H1 (cell line): ENCODE results near the gene DGUOK. TPM values are rescaled to one million over a fixed set of nuclear protein-coding genes. Genes with fewer than 3 reads are reported as not detected.

Experiments used
- CTCF ChIA-PET: fragments of 300-600 bp; sonication (Branson Sonifier 250); formaldehyde crosslinking; loops from one replicate; lab custom pipeline; 2021; ENCODE audit not compliant: partially characterized antibody; lab: Charles Lee
- POLR2A ChIA-PET: fragments of 300-600 bp; sonication (Branson Sonifier 250); formaldehyde crosslinking; loops from one replicate; lab custom pipeline; 2021; ENCODE audit warnings: inconsistent platforms; ENCODE audit not compliant: partially characterized antibody; lab: Charles Lee
- DNase-seq, 2 experiments: peaks; one replicate each; pipeline versions ENCODE4 v3.0.0 to v3.0.0-alpha.2; 2010 to 2022; ENCODE audit warnings: low spot score in 2 of 2, low read depth in 1 of 2, mixed read lengths in 1 of 2
- FAIRE-seq: peaks from 2 replicates; lab custom pipeline; 2011; peaks lifted over from hg19 to GRCh38; lab: Jason Lieb, UNC
- H2AFZ ChIP-seq: 2 replicates; pipeline ENCODE4 v1.8.1; 2012; ENCODE audit warnings: low read length, inconsistent platforms
- H2AK5ac ChIP-seq: 2 replicates; pipeline ENCODE4 v1.6.1; 2013; ENCODE audit warnings: low read depth, low read length
- H2BK120ac ChIP-seq: replicated peaks from 2 replicates; pipeline ENCODE3; 2013; ENCODE audit warnings: low read depth, low read length, inconsistent platforms
- H2BK12ac ChIP-seq: 2 replicates; pipeline ENCODE4 v1.6.1; 2013; ENCODE audit warnings: low read depth, low read length
- H2BK15ac ChIP-seq: 2 replicates; pipeline ENCODE4 v1.6.1; 2013; ENCODE audit warnings: low read length
- H2BK20ac ChIP-seq: 2 replicates; pipeline ENCODE4 v1.6.1; 2013; ENCODE audit warnings: low read length
- H2BK5ac ChIP-seq: 2 replicates; pipeline ENCODE4 v1.6.1; 2013; ENCODE audit warnings: low read depth, low read length
- H3K14ac ChIP-seq: 2 replicates; pipeline ENCODE4 v1.6.1; 2013; ENCODE audit warnings: inconsistent platforms; ENCODE audit not compliant: insufficient read length
- H3K18ac ChIP-seq: 2 replicates; pipeline ENCODE4 v1.6.1; 2013; ENCODE audit warnings: low read length; ENCODE audit errors: extremely low read depth
- H3K23ac ChIP-seq: 2 replicates; pipeline ENCODE4 v1.6.1; 2013; ENCODE audit warnings: inconsistent platforms; ENCODE audit not compliant: insufficient read length
- H3K23me2 ChIP-seq: 2 replicates; pipeline ENCODE4 v1.6.1; 2013; ENCODE audit warnings: low read depth, low read length
- H3K27ac ChIP-seq: 2 replicates; pipeline ENCODE4 v1.6.1; 2011; ENCODE audit warnings: low read depth, low read length, inconsistent platforms
- H3K27me3 ChIP-seq, 4 experiments: replicated peaks in 1 of 4; 1 replicate in 1 of 4; 2 replicates in 3 of 4; pipeline versions ENCODE4 v1.6.1 to v1.8.1; 2011 to 2013; ENCODE audit warnings: low read length in 3 of 4, mild to moderate bottlenecking in 3 of 4, inconsistent platforms in 2 of 4, mixed read lengths in 2 of 4, moderate library complexity in 1 of 4; ENCODE audit not compliant: control insufficient read depth in 3 of 4, insufficient read depth in 3 of 4; ENCODE audit errors: extremely low read depth in 1 of 4
- H3K36me3 ChIP-seq, 4 experiments: 2 replicates each; pipeline versions ENCODE4 v1.6.1 to v1.8.1; 2011 to 2013; ENCODE audit warnings: mild to moderate bottlenecking in 4 of 4, low read length in 3 of 4, moderate library complexity in 2 of 4, control low read depth in 1 of 4, inconsistent platforms in 1 of 4; ENCODE audit not compliant: insufficient read depth in 4 of 4, control insufficient read depth in 2 of 4
- H3K4ac ChIP-seq: replicated peaks from 2 replicates; pipeline ENCODE3; 2013; ENCODE audit warnings: low read length, low read depth, mixed read lengths, inconsistent platforms; ENCODE audit not compliant: insufficient read length
- H3K4me1 ChIP-seq, 4 experiments: replicated peaks in 1 of 4; 1 replicate in 1 of 4; 2 replicates in 3 of 4; pipeline versions ENCODE4 v1.6.1 to v1.8.1; 2011 to 2013; ENCODE audit warnings: low read length in 3 of 4, inconsistent platforms in 2 of 4, mixed read lengths in 1 of 4; ENCODE audit not compliant: insufficient read depth in 4 of 4, control insufficient read depth in 3 of 4
- H3K4me2 ChIP-seq, 2 experiments: 2 replicates each; pipeline versions ENCODE4 v1.6.1 to v1.8.1; 2011 to 2013; ENCODE audit warnings: low read depth in 2 of 2, low read length in 2 of 2, control low read depth in 1 of 2, inconsistent platforms in 1 of 2, mild to moderate bottlenecking in 1 of 2; ENCODE audit not compliant: insufficient read depth in 1 of 2
- H3K4me3 ChIP-seq, 4 experiments: fragments of 200-600, 300-600 bp in 1 of 4; sonication (generic), shearing (Covaris generic), sonication (Bioruptor Twin) in 1 of 4; 2 replicates each; pipeline versions ENCODE4 v1.5.1 to v1.8.1; 2011 to 2016; ENCODE audit warnings: low read length in 4 of 4, low read depth in 3 of 4, control low read depth in 2 of 4, inconsistent platforms in 2 of 4, mild to moderate bottlenecking in 2 of 4, mixed read lengths in 1 of 4, moderate library complexity in 1 of 4; ENCODE audit not compliant: insufficient read depth in 2 of 4; ENCODE audit errors: extremely low read depth in 1 of 4
- H3K56ac ChIP-seq: replicated peaks from 2 replicates; pipeline ENCODE3; 2013; ENCODE audit warnings: low read depth, mild to moderate bottlenecking, mixed read lengths, low read length, inconsistent platforms; ENCODE audit not compliant: insufficient read length
- H3K79me1 ChIP-seq: 2 replicates; pipeline ENCODE4 v1.6.1; 2013; ENCODE audit warnings: low read depth, low read length, control low read depth
- H3K79me2 ChIP-seq, 2 experiments: 2 replicates each; pipeline versions ENCODE4 v1.6.1 to v1.8.1; 2012 to 2013; ENCODE audit warnings: low read length in 2 of 2, mild to moderate bottlenecking in 2 of 2, inconsistent platforms in 1 of 2; ENCODE audit not compliant: insufficient read depth in 2 of 2, control insufficient read depth in 1 of 2
- H3K9ac ChIP-seq, 4 experiments: replicated peaks in 1 of 4; 1 replicate in 1 of 4; 2 replicates in 3 of 4; pipeline versions ENCODE4 v1.6.1 to v1.8.1; 2011 to 2013; ENCODE audit warnings: low read depth in 3 of 4, low read length in 3 of 4, control low read depth in 2 of 4, mild to moderate bottlenecking in 2 of 4, moderate library complexity in 2 of 4, inconsistent platforms in 1 of 4; ENCODE audit errors: extremely low read depth in 1 of 4
- H3K9me3 ChIP-seq, 2 experiments: 2 replicates each; pipeline versions ENCODE4 v1.6.1 to v1.8.1; 2012 to 2013; ENCODE audit warnings: mild to moderate bottlenecking in 2 of 2, moderate library complexity in 2 of 2, control low read depth in 1 of 2, inconsistent platforms in 1 of 2, low read depth in 1 of 2, low read length in 1 of 2, mixed read lengths in 1 of 2; ENCODE audit not compliant: insufficient read depth in 2 of 2
- H4K20me1 ChIP-seq, 2 experiments: replicated peaks in 1 of 2; 2 replicates each; pipeline versions ENCODE3 to v1.8.1; 2011 to 2013; ENCODE audit warnings: inconsistent platforms in 2 of 2, low read length in 2 of 2, mild to moderate bottlenecking in 1 of 2; ENCODE audit not compliant: insufficient read depth in 2 of 2, control insufficient read depth in 1 of 2
- H4K5ac ChIP-seq: 2 replicates; pipeline ENCODE4 v1.6.1; 2013; ENCODE audit warnings: low read length, low read depth, mixed read lengths, inconsistent platforms; ENCODE audit not compliant: insufficient read length
- H4K8ac ChIP-seq: 2 replicates; pipeline ENCODE4 v1.8.0; 2013; ENCODE audit warnings: mild to moderate bottlenecking, moderate library complexity, low read length, inconsistent platforms; ENCODE audit not compliant: insufficient read depth; ENCODE audit errors: extremely low read depth
- H4K91ac ChIP-seq: replicated peaks from 2 replicates; pipeline ENCODE3; 2013; ENCODE audit warnings: low read length, mixed read lengths, inconsistent platforms; ENCODE audit not compliant: insufficient read length
- CHD1 ChIP-seq: IDR thresholded peaks from 2 replicates; pipeline ENCODE4 v1.6.1; 2012; ENCODE audit warnings: low read depth, low read length, improper control_type of control experiment
- WGBS, 2 experiments: shearing (Covaris generic) in 1 of 2; methylation state at CpG; one replicate each; pipeline versions ENCODE4 v1.1.6 to v1.1.7; 2013 to 2015; ENCODE audit warnings: low lambda C conversion rate in 2 of 2, mixed read lengths in 2 of 2, inconsistent platforms in 1 of 2, low coverage in 1 of 2, missing lambda C conversion rate in 1 of 2; ENCODE audit not compliant: insufficient replicate concordance in 2 of 2, insufficient coverage in 1 of 2, insufficient read length in 1 of 2; ENCODE audit errors: extremely low coverage in 1 of 2, missing lambda C conversion rate in 1 of 2; 5-methylcytosine and 5-hydroxymethylcytosine counted together
- polyA plus RNA-seq, 7 experiments: library from polyadenylated mRNA; depleted of rRNA in 3 of 7; stranded (reverse) in 5 of 7; unstranded in 2 of 7; fragments of >200 nt in 5 of 7; fragments of 200-250 nt in 2 of 7; gene quantifications; 1 replicate in 5 of 7; 2 replicates in 1 of 7; 4 replicates in 1 of 7; pipeline versions ENCODE4 v1.2.1 to v1.2.3, GENCODE V29; 2011 to 2013; ENCODE audit warnings: missing spikeins in 2 of 7, mixed read lengths in 2 of 7
- total RNA-seq: library from RNA; stranded (reverse); fragmentation: NEBNext Ultra II Directional; extraction: Animal tissue kit (Norgen Biotek cat#: 25700); gene quantifications from 2 replicates; pipeline ENCODE4 v1.2.1, GENCODE V29; 2021

Gene DGUOK
- total and polyA plus RNA-seq, 2 of the 8 experiments (the other 6 are each of a cell fraction or from before 2014, with no cell fraction given): 110 to 168 TPM

- Histone ChIP-seq H2AFZ (no peak overlapping the region), H3K23ac (no peak overlapping the region), H3K18ac (no peak overlapping the region), H3K4me2 (no peak overlapping the region), H3K27me3 (no peaks in the 10 kb centered on the region), H3K79me1 (no peaks in the 10 kb centered on the region), H4K20me1 (no peaks in the 10 kb centered on the region), H3K36me3 (no peaks in the 10 kb centered on the region), H3K56ac (no peak overlapping the region), H2BK12ac (no peak overlapping the region), H3K14ac (no peak overlapping the region), H3K27ac (no peak overlapping the region), H4K5ac (no peak overlapping the region), H3K9me3 (no peaks in the 10 kb centered on the region), H4K91ac (no peak overlapping the region), H3K4me3 (no peak overlapping the region), H2BK15ac (no peak overlapping the region), H3K9ac (no peak overlapping the region), H2BK20ac (no peak overlapping the region), H2BK120ac (no peak overlapping the region), H3K4ac (no peak overlapping the region), H2AK5ac (no peak overlapping the region), H2BK5ac (no peak overlapping the region), H3K23me2 (no peaks in the 10 kb centered on the region), H3K4me1 (peaks cover 3 to 8% (median 5%) of the 10 kb centered on the region in 4 experiments; a peak in 6 of 7 replicates), H4K8ac (no peak overlapping the region), H3K79me2 (no peaks in the 10 kb centered on the region)
- FAIRE-seq: no peak
- no peak for TF ChIP-seq CHD1
- WGBS, 2 experiments: 84% methylated on average over 7 of the region's 7 CpGs; no CpG with 5 or more reads in 1 of the 2 experiments
- no peak for DNase-seq
- ChIA-PET POLR2A (no interaction called here), CTCF (interaction anchor here (1.8 to 3.7 kb wide), 2 partner anchors 11 to 29 kb away, joined by 9 to 24 read pairs; no protein-coding TSS in a partner anchor)
Measured at GRCh38 chr2:73919596-73920228, 7.0 kb upstream of the DGUOK start.
